Suprapubic skin (tissue), 3 donors: ENCODE data around the gene TCF12.

Source experiments
- POLR2A ChIP-seq, 2 donors: fragments of 450-650 bp; IDR thresholded peaks; one replicate each; pipeline ENCODE4 v1.6.1; 2017; ENCODE audit warnings: antibody characterized with exemption in 2 of 2, mild to moderate bottlenecking in 2 of 2, moderate library complexity in 2 of 2
- TF ChIP-seq, protein P1 (sequence below), 2 donors: fragments of 200-600 bp in 1 of 2; fragments of 450-650 bp in 1 of 2; sonication (generic) in 1 of 2; IDR thresholded peaks; one replicate each; pipeline ENCODE4 v1.5.1; 2016 to 2019; ENCODE audit warnings: antibody characterized with exemption in 2 of 2, mild to moderate bottlenecking in 1 of 2, moderate library complexity in 1 of 2

DNA sequence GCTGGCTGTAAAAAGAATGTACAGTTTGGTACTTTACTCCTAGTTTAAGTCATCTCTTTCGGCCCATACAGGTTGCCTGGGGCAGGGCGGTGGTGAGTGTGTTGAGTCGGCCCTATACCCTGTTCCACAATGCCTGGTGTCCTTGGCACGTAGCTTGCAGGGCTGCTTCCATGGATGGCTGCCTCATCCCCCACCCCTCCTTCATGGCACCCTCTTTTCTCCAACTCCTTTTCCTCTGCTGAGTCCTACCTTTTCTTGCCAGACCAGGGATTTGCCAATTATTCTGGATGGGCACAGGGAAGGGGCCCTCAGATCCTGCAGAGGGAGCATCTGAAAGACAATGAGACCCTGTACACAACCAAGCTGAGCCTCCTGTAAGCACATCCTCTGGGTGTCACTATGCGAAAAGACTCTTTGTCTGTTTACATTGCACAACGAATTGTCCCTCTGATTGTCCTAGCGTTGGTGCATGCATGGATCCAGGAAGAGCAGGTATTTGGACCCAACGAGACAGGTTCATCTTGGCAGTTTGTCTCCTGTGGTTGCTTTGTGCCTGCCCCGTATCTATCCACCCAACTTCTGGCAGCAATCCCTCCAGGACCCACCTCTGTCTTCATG lies 384.3 kb downstream of the TCF12 start:
- TF ChIP-seq, protein P1, sequence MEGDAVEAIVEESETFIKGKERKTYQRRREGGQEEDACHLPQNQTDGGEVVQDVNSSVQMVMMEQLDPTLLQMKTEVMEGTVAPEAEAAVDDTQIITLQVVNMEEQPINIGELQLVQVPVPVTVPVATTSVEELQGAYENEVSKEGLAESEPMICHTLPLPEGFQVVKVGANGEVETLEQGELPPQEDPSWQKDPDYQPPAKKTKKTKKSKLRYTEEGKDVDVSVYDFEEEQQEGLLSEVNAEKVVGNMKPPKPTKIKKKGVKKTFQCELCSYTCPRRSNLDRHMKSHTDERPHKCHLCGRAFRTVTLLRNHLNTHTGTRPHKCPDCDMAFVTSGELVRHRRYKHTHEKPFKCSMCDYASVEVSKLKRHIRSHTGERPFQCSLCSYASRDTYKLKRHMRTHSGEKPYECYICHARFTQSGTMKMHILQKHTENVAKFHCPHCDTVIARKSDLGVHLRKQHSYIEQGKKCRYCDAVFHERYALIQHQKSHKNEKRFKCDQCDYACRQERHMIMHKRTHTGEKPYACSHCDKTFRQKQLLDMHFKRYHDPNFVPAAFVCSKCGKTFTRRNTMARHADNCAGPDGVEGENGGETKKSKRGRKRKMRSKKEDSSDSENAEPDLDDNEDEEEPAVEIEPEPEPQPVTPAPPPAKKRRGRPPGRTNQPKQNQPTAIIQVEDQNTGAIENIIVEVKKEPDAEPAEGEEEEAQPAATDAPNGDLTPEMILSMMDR (IDR thresholded peaks at IDR 0.05) = no peak
- TF ChIP-seq POLR2A (IDR thresholded peaks at IDR 0.05) = no peak
